ENCODE results near the gene ASCC2. TPM values are rescaled to one million over a fixed set of nuclear protein-coding genes. Genes with fewer than 3 reads are reported as not detected.
A peak's percentile ranks its signal among the peaks of the same experiment; 100 is the strongest.
"Not testable (repeated sequence)": the region's sequence is repeated elsewhere in the genome, so short reads cannot be mapped to it uniquely, and the experiment has no call there.

ASCC2 gene
- total RNA-seq, 1 donor from 2014 or later, result 24.8 TPM

DNA sequence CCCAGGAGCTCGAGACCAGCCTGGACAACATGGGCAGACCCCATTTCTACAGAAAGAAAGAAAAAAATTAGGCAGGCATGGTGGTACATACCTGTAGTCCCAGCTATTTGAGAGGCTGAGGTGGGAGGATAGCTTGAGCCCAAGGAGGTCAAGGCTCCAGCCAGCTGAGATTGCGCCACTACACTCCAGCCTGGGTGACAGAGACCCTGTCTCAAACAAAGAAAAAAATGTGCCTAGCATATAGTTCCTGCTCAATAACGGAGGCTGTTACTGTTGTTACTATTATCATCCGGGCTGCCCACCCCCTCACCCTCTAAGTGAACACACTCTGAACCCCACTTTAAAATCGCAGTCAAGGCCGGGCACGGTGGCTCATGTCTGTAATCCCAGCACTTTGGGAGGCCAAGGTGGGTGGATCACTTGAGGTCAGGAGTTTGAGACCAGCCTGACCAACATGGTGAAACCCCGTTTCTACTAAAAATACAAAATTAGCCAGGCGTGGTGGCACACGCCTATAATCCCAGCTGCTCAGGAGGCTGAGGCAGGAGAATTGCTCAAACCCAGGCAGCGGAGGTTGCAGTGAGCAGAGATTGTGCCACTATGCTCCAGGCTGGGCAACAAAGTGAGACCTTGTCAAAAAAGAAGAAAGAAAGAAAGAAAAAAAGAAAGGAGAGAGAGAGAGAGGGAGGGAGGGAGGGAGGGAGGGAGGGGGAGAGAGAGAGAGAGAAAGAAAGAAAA is 83.2 kb downstream of the ASCC2 start:
- DNase-seq, result not testable (repeated sequence)

DNA sequence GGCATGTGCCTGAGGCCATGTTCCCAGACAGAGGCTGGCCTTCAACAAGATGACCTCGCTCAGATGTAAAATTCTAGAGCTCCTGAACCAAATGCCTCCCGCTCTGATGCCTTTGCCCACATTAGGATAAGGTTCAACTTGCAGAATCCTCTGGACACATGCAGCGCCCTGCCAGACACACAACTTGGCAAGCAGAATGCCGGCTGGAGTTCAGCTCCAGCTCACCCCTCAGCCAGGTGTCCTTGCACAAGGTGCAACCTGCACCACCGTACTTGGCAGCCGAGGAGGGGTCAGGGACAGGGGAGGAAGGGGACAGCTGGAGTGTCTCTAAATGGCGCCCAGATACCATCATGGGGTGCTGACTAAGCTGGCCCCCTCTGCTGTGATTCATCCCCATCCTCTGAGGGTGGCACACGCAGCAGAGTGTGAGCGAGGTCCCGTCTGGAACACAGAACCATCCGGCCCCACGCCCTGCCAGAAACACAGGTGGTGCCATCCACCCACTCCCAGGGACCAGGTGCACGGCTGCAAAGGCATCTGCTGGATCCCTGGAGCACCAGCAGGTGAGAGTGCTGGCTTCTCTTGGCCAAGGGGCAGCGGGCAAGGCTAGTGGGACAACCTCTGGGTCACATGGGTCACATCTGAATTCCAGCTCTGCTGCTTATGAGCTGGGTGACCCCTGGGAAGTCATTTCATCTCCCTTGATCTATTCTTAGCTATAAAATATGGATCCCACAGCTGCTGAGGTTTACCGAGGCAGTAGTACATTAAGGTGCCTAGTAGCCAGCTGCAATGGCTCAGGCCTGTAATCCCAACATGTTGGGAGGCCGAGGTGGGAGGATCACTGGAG is 84.0 kb downstream of the ASCC2 start:
- no peak for DNase-seq

DNA sequence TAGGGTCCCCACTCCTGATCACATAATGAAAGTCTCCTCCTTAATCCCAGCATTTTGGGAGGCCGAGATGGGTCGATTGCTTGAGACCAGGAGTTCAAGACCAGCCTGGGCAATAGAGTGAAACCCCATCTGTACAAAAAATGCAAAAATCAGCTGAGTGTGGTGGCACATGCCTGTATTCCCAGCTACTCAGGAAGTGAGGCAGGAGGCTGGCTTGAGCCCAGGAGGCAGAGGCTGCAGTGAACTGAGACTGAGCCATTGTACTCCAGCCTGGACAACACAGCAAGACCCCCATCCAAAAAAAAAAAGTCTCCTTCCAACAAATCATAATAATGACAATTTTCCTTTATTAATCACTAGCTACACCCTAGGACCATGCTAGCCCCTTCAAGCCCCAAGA is 86.4 kb downstream of the ASCC2 start:
- DNase-seq, result no peak

DNA sequence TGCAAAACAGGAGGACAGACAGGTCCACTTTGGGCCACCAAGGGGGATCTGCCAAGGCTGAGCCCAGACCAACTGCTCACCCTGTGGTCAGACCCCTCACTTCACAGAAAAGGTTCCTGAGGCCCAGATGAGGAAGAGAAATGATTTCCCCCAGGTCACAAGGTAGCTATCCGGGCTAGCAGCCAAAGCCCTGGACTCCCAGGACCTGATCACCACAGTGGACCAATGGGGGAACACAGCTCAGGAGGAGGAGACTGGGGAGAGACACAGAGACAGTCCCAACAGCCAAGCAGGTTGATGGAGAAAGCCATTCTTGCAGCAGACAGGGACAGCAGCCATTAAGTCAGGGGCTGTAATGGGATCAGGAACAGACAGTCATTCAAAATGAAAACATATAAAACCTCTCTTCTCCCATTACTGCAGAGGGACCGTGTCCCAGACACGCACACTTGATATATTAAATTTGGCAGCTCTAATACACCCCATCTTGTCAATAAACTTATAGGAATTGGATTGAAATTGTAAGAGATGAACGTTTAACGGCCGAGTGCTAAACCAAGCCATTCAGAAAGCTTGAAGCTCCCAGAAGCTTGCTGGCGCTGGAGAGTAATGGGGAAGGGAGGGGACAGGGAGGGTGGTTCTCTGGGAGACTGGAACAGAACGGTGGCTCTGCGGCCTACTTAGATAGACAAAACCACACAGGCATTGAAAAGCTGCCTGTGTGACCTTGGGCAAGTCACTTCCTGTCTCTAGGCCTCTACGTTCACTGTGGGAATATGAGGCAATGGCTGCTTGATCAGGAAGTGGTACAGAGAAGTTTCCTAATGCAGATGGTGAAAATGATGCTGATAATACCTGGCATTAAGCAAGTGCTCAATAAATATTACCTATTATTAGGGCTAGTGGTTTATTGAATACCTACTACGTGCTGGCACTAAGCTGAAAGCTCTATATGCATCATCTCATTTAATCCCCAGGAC is 87.2 kb downstream of the ASCC2 start:
- no peak for DNase-seq

DNA sequence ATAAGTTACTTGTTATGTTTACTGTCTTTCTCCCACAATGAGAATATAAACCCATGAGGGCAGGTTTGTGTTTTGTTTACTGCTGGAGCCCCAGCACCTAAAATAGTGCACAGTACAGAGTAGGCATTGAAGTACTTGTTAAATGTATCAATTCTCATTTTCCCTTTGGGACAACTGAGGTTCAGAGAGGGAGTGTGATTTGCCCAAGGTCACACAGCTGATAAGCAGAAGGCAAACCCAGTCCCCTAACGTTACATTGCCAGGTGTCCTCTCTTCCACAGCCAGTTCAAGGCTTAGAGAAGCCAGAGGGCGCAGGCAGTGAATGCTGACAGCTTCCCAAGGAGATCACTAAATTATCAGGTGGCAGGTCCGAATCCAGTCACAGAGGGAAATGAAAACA is 88.0 kb downstream of the ASCC2 start:
- DNase-seq, result no peak

DNA sequence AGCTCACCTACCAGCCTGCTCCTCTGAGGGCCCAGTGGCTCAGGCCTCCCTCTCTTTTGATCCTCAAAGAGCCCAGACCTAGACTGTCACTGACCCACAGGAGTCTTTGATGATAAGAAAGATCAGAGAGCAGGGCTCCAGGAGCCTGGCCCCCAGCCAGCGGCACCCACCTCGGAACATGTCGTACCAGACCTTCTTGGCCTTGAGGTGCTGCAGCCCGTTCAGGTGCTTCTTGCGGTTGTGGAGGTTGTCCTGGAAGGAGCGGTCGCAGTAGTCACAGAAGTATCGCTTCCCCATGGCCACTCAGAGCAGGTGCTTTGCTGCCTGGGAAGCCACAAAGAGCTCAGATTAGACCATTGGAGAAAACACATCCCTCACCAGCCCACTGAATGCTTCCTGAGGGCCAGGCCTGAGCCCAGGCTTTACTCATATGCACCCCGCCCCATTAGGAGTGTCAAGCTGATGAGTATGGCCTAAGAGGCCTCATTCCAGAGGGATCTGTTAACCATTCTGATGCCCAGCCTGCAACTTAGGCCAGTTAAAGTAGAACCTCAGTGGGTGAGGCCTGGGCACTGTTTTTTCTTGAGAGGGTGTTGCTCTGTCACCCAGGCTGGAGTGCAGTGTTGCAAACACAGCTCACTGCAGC is 89.7 kb downstream of the ASCC2 start:
- DNase-seq, result no peak

DNA sequence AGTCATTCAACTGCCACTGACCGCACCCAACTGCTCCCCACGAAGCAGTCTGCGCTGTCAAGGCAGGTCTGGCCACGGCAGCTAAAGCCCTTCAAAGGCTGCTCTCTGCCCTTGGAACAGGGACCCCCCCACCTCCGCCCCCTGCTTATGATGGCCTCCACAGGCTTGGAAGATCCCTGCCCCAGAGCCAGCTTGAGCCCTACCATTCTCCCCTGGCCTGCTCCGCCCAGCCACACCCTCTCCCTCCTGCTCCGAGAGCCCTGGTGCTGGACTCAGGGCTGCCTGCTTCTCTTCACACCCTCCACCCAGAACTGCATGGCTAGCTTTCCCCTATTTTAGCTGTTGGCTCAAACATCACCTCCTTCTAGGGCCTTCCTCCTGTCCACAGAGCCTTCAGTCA is 90.2 kb downstream of the ASCC2 start:
- no peak for DNase-seq

DNA sequence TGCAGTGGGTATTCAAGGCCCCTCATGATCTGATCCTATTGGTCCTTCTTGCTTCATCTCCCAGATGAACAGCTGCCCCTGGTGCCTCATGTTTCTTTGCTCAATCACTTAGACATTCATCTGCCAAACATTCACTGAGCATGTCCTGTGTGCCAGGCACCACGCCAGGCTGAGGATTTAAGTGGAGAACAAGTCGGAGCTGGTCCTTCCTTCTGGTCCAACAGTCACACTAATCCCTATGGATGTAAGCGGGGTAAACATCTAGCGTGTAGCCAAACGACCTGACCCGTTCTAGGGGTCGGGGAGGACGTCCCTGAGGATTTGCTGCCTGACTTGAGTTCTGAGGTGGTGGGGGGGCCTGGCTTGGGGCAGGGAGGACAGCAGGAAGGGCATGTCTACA is 93.2 kb downstream of the ASCC2 start:
- DNase-seq, result peak; percentile 95

DNA sequence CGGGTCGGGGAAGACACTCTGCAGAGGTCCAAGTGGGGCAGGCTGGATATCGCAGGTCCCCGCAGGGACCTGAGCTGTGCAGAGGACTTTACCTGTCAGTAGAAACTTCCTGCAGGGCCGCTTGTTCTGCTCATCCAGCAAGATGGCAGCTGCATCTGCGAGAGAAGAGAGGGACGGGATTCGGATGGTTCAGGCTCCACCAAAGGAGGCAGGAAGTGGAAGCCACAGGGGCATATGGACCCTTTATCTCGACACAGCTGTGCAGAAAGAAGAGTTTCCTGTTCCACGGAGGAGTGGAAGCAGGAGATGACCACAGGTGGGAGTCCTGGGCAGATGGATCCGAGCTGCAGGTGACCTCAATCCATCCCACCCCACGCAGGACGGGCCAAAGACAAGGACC is 95.7 kb downstream of the ASCC2 start:
- DNase-seq, result no peak

DNA sequence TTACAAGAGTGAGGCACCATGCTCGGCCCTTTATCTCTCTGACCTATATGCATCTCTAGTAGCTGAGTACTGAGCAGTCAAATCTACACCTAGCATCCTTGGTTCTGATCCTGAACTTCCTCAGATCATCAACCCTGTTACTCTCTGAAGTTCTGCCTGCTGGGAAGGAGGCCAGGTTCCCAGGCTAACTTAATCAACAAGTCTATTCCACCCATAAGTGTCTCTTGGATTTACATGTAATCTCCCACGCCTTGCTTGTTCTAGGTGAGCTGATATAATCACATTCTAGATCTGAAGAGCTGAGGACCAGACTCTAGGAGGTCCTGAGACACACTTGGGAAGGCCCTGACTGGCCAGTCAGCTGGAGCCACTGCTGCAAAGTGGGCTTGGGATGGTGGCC is 96.1 kb downstream of the ASCC2 start:
- no peak for DNase-seq

DNA sequence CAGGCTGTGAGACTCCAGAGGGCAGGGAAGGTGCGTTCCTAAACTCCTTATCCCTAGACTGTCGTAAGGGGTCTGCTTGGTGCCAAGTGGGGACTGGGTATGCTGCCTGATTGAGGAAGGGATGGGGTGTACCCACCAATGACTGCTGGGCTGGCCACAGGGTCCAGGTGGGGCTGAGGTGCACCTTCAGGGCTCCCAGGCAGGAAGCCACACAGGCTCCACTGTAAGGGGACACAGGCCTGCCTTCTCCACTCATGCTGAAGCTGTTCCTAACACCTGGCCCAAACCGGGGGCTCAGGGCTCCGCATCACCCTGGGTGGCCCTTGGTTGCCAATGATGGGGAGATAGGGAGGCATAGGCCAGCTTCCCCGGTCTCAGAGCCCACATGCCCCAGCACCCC is 97.9 kb downstream of the ASCC2 start:
- no peak for DNase-seq

DNA sequence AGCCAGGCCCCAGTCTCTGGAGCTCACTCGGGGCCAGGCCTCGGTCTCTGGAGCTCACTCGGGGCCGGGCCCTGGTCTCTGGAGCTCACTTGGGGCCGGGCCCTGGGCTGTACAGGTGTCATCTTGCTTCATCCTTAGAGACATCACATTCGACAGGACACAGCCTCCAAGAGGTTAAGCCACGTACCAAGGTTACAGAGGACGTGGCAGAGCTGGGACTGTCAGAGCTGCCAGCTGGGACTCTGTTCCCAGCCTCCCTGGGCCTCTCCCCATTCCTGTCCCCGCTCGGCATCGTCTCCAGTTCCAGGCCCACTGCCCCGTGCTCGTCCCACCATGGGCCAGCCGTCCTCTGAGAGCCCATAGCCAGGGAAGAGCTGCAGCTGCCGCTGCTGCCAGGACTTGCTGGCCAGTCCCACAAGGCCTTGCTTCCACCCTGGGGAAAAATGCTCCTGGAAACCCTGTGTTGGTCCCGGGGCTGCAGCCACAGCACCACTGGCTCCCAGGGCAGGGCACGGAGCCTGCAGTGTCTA is 98.7 kb downstream of the ASCC2 start:
- DNase-seq, result no peak

Small RNA genes within 50 kb of the gene (small RNA-seq; reads per million reads assigned to genes)
- not detected for gene RF00019 (ENCODE audit: low replicate concordance)

Other genes starting within 250 kb of the ASCC2 start
- gene NF2, start 234.6 kb downstream of the ASCC2 start, total RNA-seq, result 41.4 TPM
- 0.21 TPM for gene CABP7, start 118.3 kb downstream of the ASCC2 start, total RNA-seq
- gene ZMAT5, start 71.3 kb downstream of the ASCC2 start, total RNA-seq, result 13.8 TPM
- gene UQCR10, start 70.9 kb downstream of the ASCC2 start, total RNA-seq, result 72.9 TPM
- 68.2 TPM for gene MTMR3, start 44.9 kb upstream of the ASCC2 start, total RNA-seq
- not detected for gene HORMAD2, start 242.2 kb upstream of the ASCC2 start, total RNA-seq

Data from tongue (tissue), 3 donors.